Lung (tissue), 12 donors: ENCODE data around the gene HAUS8. TPM values are rescaled to one million over a fixed set of nuclear protein-coding genes. Genes with fewer than 3 reads are reported as not detected.
"Not testable (repeated sequence)": the region's sequence is repeated elsewhere in the genome, so short reads cannot be mapped to it uniquely, and the experiment has no call there.

Experiments used
- ATAC-seq: fragments of 200-7000 bp; cut with Tn5 transposase; one replicate; pipeline ENCODE4 v1.9.1; 2020; ENCODE audit warnings: moderate number of reproducible peaks; ENCODE audit not compliant: insufficient read depth, low FRiP score
- DNase-seq, 3 donors: peaks; one replicate each; pipeline ENCODE4 v3.0.0-alpha.2; 2013 to 2017
- H3K27ac ChIP-seq, 2 donors: one replicate each; pipeline ENCODE4 v1.5.1; 2013; ENCODE audit warnings: mild to moderate bottlenecking in 2 of 2, moderate library complexity in 2 of 2, control low read depth in 1 of 2, inconsistent platforms in 1 of 2, low read depth in 1 of 2, low read length in 1 of 2
- H3K27me3 ChIP-seq, 3 donors: one replicate each; pipeline ENCODE4 v1.5.1; 2013; ENCODE audit warnings: low read length in 2 of 3; ENCODE audit not compliant: control insufficient read depth in 3 of 3, insufficient read depth in 3 of 3
- H3K36me3 ChIP-seq, 4 donors: one replicate each; pipeline ENCODE4 v1.5.1; 2013; ENCODE audit warnings: low read length in 4 of 4, mild to moderate bottlenecking in 1 of 4, moderate library complexity in 1 of 4; ENCODE audit not compliant: control insufficient read depth in 4 of 4, insufficient read depth in 4 of 4
- H3K4me1 ChIP-seq, 5 donors: one replicate each; pipeline ENCODE4 v1.5.1; 2013; ENCODE audit warnings: low read length in 5 of 5, mild to moderate bottlenecking in 2 of 5, moderate library complexity in 1 of 5; ENCODE audit not compliant: control insufficient read depth in 5 of 5, insufficient read depth in 5 of 5
- H3K4me3 ChIP-seq: one replicate; pipeline ENCODE4 v1.5.1; 2013; ENCODE audit warnings: mild to moderate bottlenecking, control low read depth, moderate library complexity
- H3K9ac ChIP-seq, 2 donors: one replicate each; pipeline ENCODE4 v1.5.1; 2013; ENCODE audit warnings: low read length in 2 of 2, control low read depth in 1 of 2; ENCODE audit not compliant: insufficient read depth in 1 of 2
- H3K9me3 ChIP-seq, 4 donors: one replicate each; pipeline ENCODE4 v1.5.1; 2013; ENCODE audit warnings: low read length in 3 of 4, mild to moderate bottlenecking in 1 of 4, moderate library complexity in 1 of 4; ENCODE audit not compliant: control insufficient read depth in 4 of 4, insufficient read depth in 3 of 4
- CTCF ChIP-seq: IDR thresholded peaks from 2 replicates; pipeline ENCODE4 v1.5.1; 2012; ENCODE audit warnings: mild to moderate bottlenecking; ENCODE audit errors: control extremely low read depth, extremely low read depth
- WGBS, 2 donors: extraction: QIAGEN DNeasy Blood & Tissue Kit; methylation state at CpG; one replicate each; pipeline ENCODE4 v1.1.7; 2013; 5-methylcytosine and 5-hydroxymethylcytosine counted together
- polyA plus RNA-seq, 2 donors: library from polyadenylated mRNA; stranded (reverse); fragments of 200-250 nt; gene quantifications; one replicate each; pipeline ENCODE4 v1.2.1, GENCODE V29; 2013
- total RNA-seq, 2 donors: library from RNA; depleted of rRNA in 1 of 2; stranded (reverse); fragments of >200 nt in 1 of 2; gene quantifications; one replicate each; pipeline ENCODE4 v1.2.1, GENCODE V29; 2014 to 2021
- donor health status: control.
- donor health status: control.
- donor health status: Bipolar disorder and iron deficiency.
- donor health status: healthy.
- donor health status: DM: yes; HTN: yes; CAD: no.

Gene HAUS8
- total and polyA plus RNA-seq, 4 donors: 6.1 to 13.8 (median 8.5) TPM

GRCh38 chr19:17107546-17108452 is 32.5 kb upstream of the HAUS8 start:
- 39 to 41% methylated on average over 27 of the region's 27 CpGs for WGBS, 2 donors
- Histone ChIP-seq H3K36me3 (peaks cover 3 to 26% (median 14%) of the 10 kb centered on the region in 4 donors), H3K4me3 (no peak overlapping the region), H3K27me3 (no peaks in the 10 kb centered on the region), H3K27ac (peak overlapping the region; percentile 74 to 77), H3K4me1 (peaks cover 0 to 10% (median 0%) of the 10 kb centered on the region in 5 donors), H3K9me3 (no peaks in the 10 kb centered on the region), H3K9ac (no peak overlapping the region)
- TF ChIP-seq CTCF: no peak
- DNase-seq (no peak), ATAC-seq (peak; percentile 75)

GRCh38 chr19:17106964-17107363 is 31.7 kb upstream of the HAUS8 start:
- not testable (repeated sequence) for DNase-seq, H3K4me3 ChIP-seq, H3K9me3 ChIP-seq, ATAC-seq, H3K27me3 ChIP-seq, H3K9ac ChIP-seq, H3K4me1 ChIP-seq
- H3K36me3 ChIP-seq: peaks cover 3 to 28% (median 19%) of the 10 kb centered on the region in 4 donors
- 98 to 99% methylated on average over 4 of the region's 4 CpGs for WGBS, 2 donors
- peak overlapping the region in 1 of 2 donors; percentile 74 for H3K27ac ChIP-seq

GRCh38 chr19:17105556-17105955 is 30.3 kb upstream of the HAUS8 start:
- Histone ChIP-seq H3K27ac (no peak overlapping the region), H3K27me3 (no peaks in the 10 kb centered on the region), H3K36me3 (peaks cover 3 to 26% (median 19%) of the 10 kb centered on the region in 4 donors), H3K9ac (no peak overlapping the region), H3K9me3 (no peaks in the 10 kb centered on the region), H3K4me3 (no peak overlapping the region), H3K4me1 (peaks cover 0 to 5% (median 0%) of the 10 kb centered on the region in 5 donors)
- no peak for TF ChIP-seq CTCF
- no peak for ATAC-seq
- 65 to 68% methylated on average over 3 of the region's 3 CpGs for WGBS, 2 donors
- DNase-seq: no peak

GRCh38 chr19:17104679-17105078 is 29.4 kb upstream of the HAUS8 start:
- Histone ChIP-seq H3K27me3 (no peaks in the 10 kb centered on the region), H3K9me3 (no peaks in the 10 kb centered on the region), H3K4me3 (no peak overlapping the region), H3K9ac (no peak overlapping the region), H3K36me3 (peaks cover 3 to 22% (median 18%) of the 10 kb centered on the region in 4 donors), H3K27ac (no peak overlapping the region), H3K4me1 (peaks cover 0 to 5% (median 0%) of the 10 kb centered on the region in 5 donors)
- no peak for TF ChIP-seq CTCF
- ATAC-seq: no peak
- DNase-seq: no peak
- WGBS, 2 donors: 85 to 92% methylated on average over 7 of the region's 7 CpGs
